D721Med (cell line): ENCODE measurements around the gene TAS2R1.

Source experiments
- DNase-seq: peaks from one replicate; pipeline ENCODE4 v3.0.0; 2011; ENCODE audit warnings: low spot score; ENCODE audit not compliant: insufficient read length
- FAIRE-seq: peaks from 2 replicates; lab custom pipeline; 2011; peaks lifted over from hg19 to GRCh38; lab: Jason Lieb, UNC
- TF ChIP-seq, protein P1 (sequence below): IDR thresholded peaks from 2 replicates; pipeline ENCODE4 v1.5.1; 2012; ENCODE audit warnings: mild to moderate bottlenecking, control low read depth; ENCODE audit not compliant: insufficient read depth; ENCODE audit errors: missing control alignments

Gene TAS2R1

GRCh38 chr5:9617221-9617620 is 12.9 kb downstream of the TAS2R1 start:
- FAIRE-seq (no peak), DNase-seq (no peak)
- TF ChIP-seq, protein P1, sequence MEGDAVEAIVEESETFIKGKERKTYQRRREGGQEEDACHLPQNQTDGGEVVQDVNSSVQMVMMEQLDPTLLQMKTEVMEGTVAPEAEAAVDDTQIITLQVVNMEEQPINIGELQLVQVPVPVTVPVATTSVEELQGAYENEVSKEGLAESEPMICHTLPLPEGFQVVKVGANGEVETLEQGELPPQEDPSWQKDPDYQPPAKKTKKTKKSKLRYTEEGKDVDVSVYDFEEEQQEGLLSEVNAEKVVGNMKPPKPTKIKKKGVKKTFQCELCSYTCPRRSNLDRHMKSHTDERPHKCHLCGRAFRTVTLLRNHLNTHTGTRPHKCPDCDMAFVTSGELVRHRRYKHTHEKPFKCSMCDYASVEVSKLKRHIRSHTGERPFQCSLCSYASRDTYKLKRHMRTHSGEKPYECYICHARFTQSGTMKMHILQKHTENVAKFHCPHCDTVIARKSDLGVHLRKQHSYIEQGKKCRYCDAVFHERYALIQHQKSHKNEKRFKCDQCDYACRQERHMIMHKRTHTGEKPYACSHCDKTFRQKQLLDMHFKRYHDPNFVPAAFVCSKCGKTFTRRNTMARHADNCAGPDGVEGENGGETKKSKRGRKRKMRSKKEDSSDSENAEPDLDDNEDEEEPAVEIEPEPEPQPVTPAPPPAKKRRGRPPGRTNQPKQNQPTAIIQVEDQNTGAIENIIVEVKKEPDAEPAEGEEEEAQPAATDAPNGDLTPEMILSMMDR = no peak

- DNase-seq (no peak), FAIRE-seq (no peak)
- TF ChIP-seq, protein P1 = no peak
Measured at GRCh38 chr5:9615331-9615730, 14.8 kb downstream of the TAS2R1 start.

DNA sequence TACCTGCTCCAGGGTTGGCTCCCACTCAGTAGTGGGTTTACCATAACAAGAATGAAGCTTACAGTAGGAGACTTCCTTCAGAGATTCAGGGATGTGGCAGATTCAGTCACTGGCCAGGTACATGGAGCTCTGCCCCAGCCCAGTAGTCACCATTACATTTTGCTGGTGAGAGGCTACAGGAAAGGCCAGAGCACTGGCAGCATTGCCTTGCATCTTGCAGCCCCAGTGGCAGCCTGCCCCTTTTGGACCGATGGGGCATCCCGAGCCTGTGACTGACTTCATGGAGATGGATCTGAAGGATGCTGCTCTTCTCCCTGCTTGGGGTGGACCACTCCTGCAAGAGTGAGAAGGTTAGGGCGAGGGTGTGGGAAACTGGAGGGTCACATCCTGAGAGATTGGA is 16.8 kb downstream of the TAS2R1 start:
- FAIRE-seq (no peak), DNase-seq (no peak)
- TF ChIP-seq, protein P1 = no peak

GRCh38 chr5:9610969-9611368 is 19.2 kb downstream of the TAS2R1 start:
- DNase-seq (no peak), FAIRE-seq (no peak)
- TF ChIP-seq, protein P1 = no peak

- FAIRE-seq (no peak), DNase-seq (no peak)
- TF ChIP-seq, protein P1 = no peak
Measured at GRCh38 chr5:9610364-9610763, 19.8 kb downstream of the TAS2R1 start.

DNA sequence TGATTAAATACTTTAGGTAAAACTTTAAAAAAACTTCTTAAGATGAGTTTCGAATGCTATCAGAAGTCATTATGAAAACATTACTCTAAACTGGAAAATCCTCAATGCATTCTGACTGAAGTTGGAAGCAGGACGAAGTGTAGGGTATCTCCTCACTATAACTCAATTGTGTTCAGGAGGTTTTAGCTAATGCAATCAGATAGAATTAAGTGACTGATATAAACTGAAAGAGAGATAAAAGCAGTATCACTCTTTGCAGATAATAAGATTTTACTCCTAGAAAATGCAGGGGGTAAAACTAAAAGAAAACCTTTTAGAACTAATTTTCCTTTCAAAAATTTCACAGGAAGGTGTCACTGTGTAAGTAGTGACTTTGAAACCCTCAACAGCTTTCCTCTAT is 22.1 kb downstream of the TAS2R1 start:
- no peak for DNase-seq
- FAIRE-seq = no peak
- TF ChIP-seq, protein P1 = no peak

- DNase-seq = no peak
- TF ChIP-seq, protein P1 = no peak
- no peak for FAIRE-seq
Measured at GRCh38 chr5:9605041-9605838, 24.9 kb downstream of the TAS2R1 start.
